H1 (cell line): ENCODE results near the gene GATAD2B. TPM values are rescaled to one million over a fixed set of nuclear protein-coding genes. Genes with fewer than 3 reads are reported as not detected.

Source experiments
- CTCF ChIA-PET: fragments of 300-600 bp; sonication (Branson Sonifier 250); formaldehyde crosslinking; loops from one replicate; lab custom pipeline; 2021; ENCODE audit not compliant: partially characterized antibody; lab: Charles Lee
- POLR2A ChIA-PET: fragments of 300-600 bp; sonication (Branson Sonifier 250); formaldehyde crosslinking; loops from one replicate; lab custom pipeline; 2021; ENCODE audit warnings: inconsistent platforms; ENCODE audit not compliant: partially characterized antibody; lab: Charles Lee
- DNase-seq, 2 experiments: peaks; one replicate each; pipeline versions ENCODE4 v3.0.0 to v3.0.0-alpha.2; 2010 to 2022; ENCODE audit warnings: low spot score in 2 of 2, low read depth in 1 of 2, mixed read lengths in 1 of 2
- FAIRE-seq: peaks from 2 replicates; lab custom pipeline; 2011; peaks lifted over from hg19 to GRCh38; lab: Jason Lieb, UNC
- H2AFZ ChIP-seq: 2 replicates; pipeline ENCODE4 v1.8.1; 2012; ENCODE audit warnings: low read length, inconsistent platforms
- H2AK5ac ChIP-seq: 2 replicates; pipeline ENCODE4 v1.6.1; 2013; ENCODE audit warnings: low read depth, low read length
- H2BK120ac ChIP-seq: replicated peaks from 2 replicates; pipeline ENCODE3; 2013; ENCODE audit warnings: low read depth, low read length, inconsistent platforms
- H2BK12ac ChIP-seq: 2 replicates; pipeline ENCODE4 v1.6.1; 2013; ENCODE audit warnings: low read depth, low read length
- H2BK15ac ChIP-seq: 2 replicates; pipeline ENCODE4 v1.6.1; 2013; ENCODE audit warnings: low read length
- H2BK20ac ChIP-seq: 2 replicates; pipeline ENCODE4 v1.6.1; 2013; ENCODE audit warnings: low read length
- H2BK5ac ChIP-seq: 2 replicates; pipeline ENCODE4 v1.6.1; 2013; ENCODE audit warnings: low read depth, low read length
- H3K14ac ChIP-seq: 2 replicates; pipeline ENCODE4 v1.6.1; 2013; ENCODE audit warnings: inconsistent platforms; ENCODE audit not compliant: insufficient read length
- H3K18ac ChIP-seq: 2 replicates; pipeline ENCODE4 v1.6.1; 2013; ENCODE audit warnings: low read length; ENCODE audit errors: extremely low read depth
- H3K23ac ChIP-seq: 2 replicates; pipeline ENCODE4 v1.6.1; 2013; ENCODE audit warnings: inconsistent platforms; ENCODE audit not compliant: insufficient read length
- H3K23me2 ChIP-seq: 2 replicates; pipeline ENCODE4 v1.6.1; 2013; ENCODE audit warnings: low read depth, low read length
- H3K27ac ChIP-seq: 2 replicates; pipeline ENCODE4 v1.6.1; 2011; ENCODE audit warnings: low read depth, low read length, inconsistent platforms
- H3K27me3 ChIP-seq, 4 experiments: replicated peaks in 1 of 4; 1 replicate in 1 of 4; 2 replicates in 3 of 4; pipeline versions ENCODE4 v1.6.1 to v1.8.1; 2011 to 2013; ENCODE audit warnings: low read length in 3 of 4, mild to moderate bottlenecking in 3 of 4, inconsistent platforms in 2 of 4, mixed read lengths in 2 of 4, moderate library complexity in 1 of 4; ENCODE audit not compliant: control insufficient read depth in 3 of 4, insufficient read depth in 3 of 4; ENCODE audit errors: extremely low read depth in 1 of 4
- H3K36me3 ChIP-seq, 4 experiments: 2 replicates each; pipeline versions ENCODE4 v1.6.1 to v1.8.1; 2011 to 2013; ENCODE audit warnings: mild to moderate bottlenecking in 4 of 4, low read length in 3 of 4, moderate library complexity in 2 of 4, control low read depth in 1 of 4, inconsistent platforms in 1 of 4; ENCODE audit not compliant: insufficient read depth in 4 of 4, control insufficient read depth in 2 of 4
- H3K4ac ChIP-seq: replicated peaks from 2 replicates; pipeline ENCODE3; 2013; ENCODE audit warnings: low read length, low read depth, mixed read lengths, inconsistent platforms; ENCODE audit not compliant: insufficient read length
- H3K4me1 ChIP-seq, 4 experiments: replicated peaks in 1 of 4; 1 replicate in 1 of 4; 2 replicates in 3 of 4; pipeline versions ENCODE4 v1.6.1 to v1.8.1; 2011 to 2013; ENCODE audit warnings: low read length in 3 of 4, inconsistent platforms in 2 of 4, mixed read lengths in 1 of 4; ENCODE audit not compliant: insufficient read depth in 4 of 4, control insufficient read depth in 3 of 4
- H3K4me2 ChIP-seq, 2 experiments: 2 replicates each; pipeline versions ENCODE4 v1.6.1 to v1.8.1; 2011 to 2013; ENCODE audit warnings: low read depth in 2 of 2, low read length in 2 of 2, control low read depth in 1 of 2, inconsistent platforms in 1 of 2, mild to moderate bottlenecking in 1 of 2; ENCODE audit not compliant: insufficient read depth in 1 of 2
- H3K4me3 ChIP-seq, 4 experiments: fragments of 200-600, 300-600 bp in 1 of 4; sonication (generic), shearing (Covaris generic), sonication (Bioruptor Twin) in 1 of 4; 2 replicates each; pipeline versions ENCODE4 v1.5.1 to v1.8.1; 2011 to 2016; ENCODE audit warnings: low read length in 4 of 4, low read depth in 3 of 4, control low read depth in 2 of 4, inconsistent platforms in 2 of 4, mild to moderate bottlenecking in 2 of 4, mixed read lengths in 1 of 4, moderate library complexity in 1 of 4; ENCODE audit not compliant: insufficient read depth in 2 of 4; ENCODE audit errors: extremely low read depth in 1 of 4
- H3K56ac ChIP-seq: replicated peaks from 2 replicates; pipeline ENCODE3; 2013; ENCODE audit warnings: low read depth, mild to moderate bottlenecking, mixed read lengths, low read length, inconsistent platforms; ENCODE audit not compliant: insufficient read length
- H3K79me1 ChIP-seq: 2 replicates; pipeline ENCODE4 v1.6.1; 2013; ENCODE audit warnings: low read depth, low read length, control low read depth
- H3K79me2 ChIP-seq, 2 experiments: 2 replicates each; pipeline versions ENCODE4 v1.6.1 to v1.8.1; 2012 to 2013; ENCODE audit warnings: low read length in 2 of 2, mild to moderate bottlenecking in 2 of 2, inconsistent platforms in 1 of 2; ENCODE audit not compliant: insufficient read depth in 2 of 2, control insufficient read depth in 1 of 2
- H3K9ac ChIP-seq, 4 experiments: replicated peaks in 1 of 4; 1 replicate in 1 of 4; 2 replicates in 3 of 4; pipeline versions ENCODE4 v1.6.1 to v1.8.1; 2011 to 2013; ENCODE audit warnings: low read depth in 3 of 4, low read length in 3 of 4, control low read depth in 2 of 4, mild to moderate bottlenecking in 2 of 4, moderate library complexity in 2 of 4, inconsistent platforms in 1 of 4; ENCODE audit errors: extremely low read depth in 1 of 4
- H3K9me3 ChIP-seq, 2 experiments: 2 replicates each; pipeline versions ENCODE4 v1.6.1 to v1.8.1; 2012 to 2013; ENCODE audit warnings: mild to moderate bottlenecking in 2 of 2, moderate library complexity in 2 of 2, control low read depth in 1 of 2, inconsistent platforms in 1 of 2, low read depth in 1 of 2, low read length in 1 of 2, mixed read lengths in 1 of 2; ENCODE audit not compliant: insufficient read depth in 2 of 2
- H4K20me1 ChIP-seq, 2 experiments: replicated peaks in 1 of 2; 2 replicates each; pipeline versions ENCODE3 to v1.8.1; 2011 to 2013; ENCODE audit warnings: inconsistent platforms in 2 of 2, low read length in 2 of 2, mild to moderate bottlenecking in 1 of 2; ENCODE audit not compliant: insufficient read depth in 2 of 2, control insufficient read depth in 1 of 2
- H4K5ac ChIP-seq: 2 replicates; pipeline ENCODE4 v1.6.1; 2013; ENCODE audit warnings: low read length, low read depth, mixed read lengths, inconsistent platforms; ENCODE audit not compliant: insufficient read length
- H4K8ac ChIP-seq: 2 replicates; pipeline ENCODE4 v1.8.0; 2013; ENCODE audit warnings: mild to moderate bottlenecking, moderate library complexity, low read length, inconsistent platforms; ENCODE audit not compliant: insufficient read depth; ENCODE audit errors: extremely low read depth
- H4K91ac ChIP-seq: replicated peaks from 2 replicates; pipeline ENCODE3; 2013; ENCODE audit warnings: low read length, mixed read lengths, inconsistent platforms; ENCODE audit not compliant: insufficient read length
- CHD1 ChIP-seq: IDR thresholded peaks from 2 replicates; pipeline ENCODE4 v1.6.1; 2012; ENCODE audit warnings: low read depth, low read length, improper control_type of control experiment
- MAFK ChIP-seq: IDR thresholded peaks from 2 replicates; pipeline ENCODE4 v1.6.1; 2012; ENCODE audit warnings: low read depth, mild to moderate bottlenecking, improper control_type of control experiment, low read length
- PHF8 ChIP-seq: fragments of 200-600 bp; sonication (generic); conservative IDR thresholded peaks from 2 replicates; pipeline ENCODE4 v1.7.1; 2012; ENCODE audit warnings: low read depth, mild to moderate bottlenecking, inconsistent platforms, low read length, moderate library complexity
- POLR2A ChIP-seq, 2 experiments: IDR thresholded peaks; 1 replicate in 1 of 2; 2 replicates in 1 of 2; pipeline ENCODE4 v1.6.1; 2011; ENCODE audit warnings: low read depth in 2 of 2, low read length in 2 of 2, mild to moderate bottlenecking in 2 of 2; ENCODE audit errors: control extremely low read depth in 1 of 2
- SIRT6 ChIP-seq: IDR thresholded peaks from one replicate; pipeline ENCODE4 v1.7.1; 2012; ENCODE audit warnings: low read length, inconsistent platforms
- YY1 ChIP-seq: IDR thresholded peaks from 2 replicates; pipeline ENCODE4 v1.6.1; 2011; ENCODE audit warnings: low read depth, mild to moderate bottlenecking, low read length
- WGBS, 2 experiments: shearing (Covaris generic) in 1 of 2; methylation state at CpG; one replicate each; pipeline versions ENCODE4 v1.1.6 to v1.1.7; 2013 to 2015; ENCODE audit warnings: low lambda C conversion rate in 2 of 2, mixed read lengths in 2 of 2, inconsistent platforms in 1 of 2, low coverage in 1 of 2, missing lambda C conversion rate in 1 of 2; ENCODE audit not compliant: insufficient replicate concordance in 2 of 2, insufficient coverage in 1 of 2, insufficient read length in 1 of 2; ENCODE audit errors: extremely low coverage in 1 of 2, missing lambda C conversion rate in 1 of 2; 5-methylcytosine and 5-hydroxymethylcytosine counted together
- polyA plus RNA-seq, 7 experiments: library from polyadenylated mRNA; depleted of rRNA in 3 of 7; stranded (reverse) in 5 of 7; unstranded in 2 of 7; fragments of >200 nt in 5 of 7; fragments of 200-250 nt in 2 of 7; gene quantifications; 1 replicate in 5 of 7; 2 replicates in 1 of 7; 4 replicates in 1 of 7; pipeline versions ENCODE4 v1.2.1 to v1.2.3, GENCODE V29; 2011 to 2013; ENCODE audit warnings: missing spikeins in 2 of 7, mixed read lengths in 2 of 7
- total RNA-seq: library from RNA; stranded (reverse); fragmentation: NEBNext Ultra II Directional; extraction: Animal tissue kit (Norgen Biotek cat#: 25700); gene quantifications from 2 replicates; pipeline ENCODE4 v1.2.1, GENCODE V29; 2021

The GATAD2B gene
- total and polyA plus RNA-seq, 2 of the 8 experiments (the other 6 are each of a cell fraction or from before 2014, with no cell fraction given), result 8.4 to 39.1 TPM

DNA sequence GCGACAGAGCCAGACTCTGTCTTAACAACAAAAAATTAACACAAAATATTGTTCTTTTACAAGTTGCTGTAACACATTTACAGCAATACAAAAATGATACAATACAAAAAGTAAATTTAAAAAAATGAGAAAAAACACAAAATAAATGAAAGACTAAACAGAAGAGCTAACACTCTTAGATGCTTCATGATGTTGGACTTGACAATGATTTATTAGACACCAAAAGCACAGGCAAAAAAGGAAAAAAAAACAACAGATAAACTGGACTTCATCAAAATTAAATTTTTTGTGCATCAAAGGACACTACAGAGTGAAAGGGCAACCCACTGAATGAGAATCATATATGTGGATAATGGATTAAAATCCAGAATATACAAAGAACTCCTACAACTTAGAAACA, 16.4 kb downstream of the GATAD2B start:
- H3K4me2 ChIP-seq, result no peak overlapping the region
- H3K4ac ChIP-seq, result no peak overlapping the region
- no peak overlapping the region for H3K9ac ChIP-seq
- peaks cover 1 to 6% of the 10 kb centered on the region in 2 experiments for H4K20me1 ChIP-seq
- no peaks in the 10 kb centered on the region for H3K9me3 ChIP-seq
- ChIA-PET CTCF (no interaction called here), POLR2A (no interaction called here)
- TF ChIP-seq SIRT6 (no peak), POLR2A (IDR thresholded peaks at IDR 0.05; ENCODE audit: control extremely low read depth in 1 of 2, low read depth in 2 of 2, low read length in 2 of 2) (no peak), CHD1 (no peak), MAFK (no peak), YY1 (no peak), PHF8 (no peak)
- no peak overlapping the region for H2BK12ac ChIP-seq
- H3K79me1 ChIP-seq, result no peaks in the 10 kb centered on the region; the same call in 1 of the 2 replicates
- peaks cover 0 to 94% of the 10 kb centered on the region in 2 experiments; a peak in 2 of 4 replicates for H3K79me2 ChIP-seq
- no peak overlapping the region for H2BK120ac ChIP-seq
- no peak overlapping the region for H2AK5ac ChIP-seq
- no peak overlapping the region for H3K23ac ChIP-seq
- no peak overlapping the region for H2BK5ac ChIP-seq
- H4K91ac ChIP-seq, result no peak overlapping the region
- H3K4me3 ChIP-seq, result no peak overlapping the region
- H2BK15ac ChIP-seq, result no peak overlapping the region
- 100% methylated on average over 1 of the region's 1 CpG; no CpG with 5 or more reads in 1 of the 2 experiments for WGBS, 2 experiments
- no peaks in the 10 kb centered on the region for H3K27me3 ChIP-seq
- no peak overlapping the region for H2BK20ac ChIP-seq
- no peak overlapping the region for H3K18ac ChIP-seq
- no peak overlapping the region for H3K27ac ChIP-seq
- no peak overlapping the region for H4K5ac ChIP-seq
- peaks cover 0 to 6% (median 0%) of the 10 kb centered on the region in 4 experiments; a peak in 1 of 8 replicates for H3K36me3 ChIP-seq
- no peak overlapping the region for H4K8ac ChIP-seq
- DNase-seq (no peak), FAIRE-seq (no peak)
- no peak overlapping the region for H2AFZ ChIP-seq
- H3K14ac ChIP-seq, result no peak overlapping the region
- H3K4me1 ChIP-seq, result no peaks in the 10 kb centered on the region
- H3K56ac ChIP-seq, result no peak overlapping the region
- H3K23me2 ChIP-seq, result no peaks in the 10 kb centered on the region
